Measurements from ENCODE around the gene DUSP16.

DNA sequence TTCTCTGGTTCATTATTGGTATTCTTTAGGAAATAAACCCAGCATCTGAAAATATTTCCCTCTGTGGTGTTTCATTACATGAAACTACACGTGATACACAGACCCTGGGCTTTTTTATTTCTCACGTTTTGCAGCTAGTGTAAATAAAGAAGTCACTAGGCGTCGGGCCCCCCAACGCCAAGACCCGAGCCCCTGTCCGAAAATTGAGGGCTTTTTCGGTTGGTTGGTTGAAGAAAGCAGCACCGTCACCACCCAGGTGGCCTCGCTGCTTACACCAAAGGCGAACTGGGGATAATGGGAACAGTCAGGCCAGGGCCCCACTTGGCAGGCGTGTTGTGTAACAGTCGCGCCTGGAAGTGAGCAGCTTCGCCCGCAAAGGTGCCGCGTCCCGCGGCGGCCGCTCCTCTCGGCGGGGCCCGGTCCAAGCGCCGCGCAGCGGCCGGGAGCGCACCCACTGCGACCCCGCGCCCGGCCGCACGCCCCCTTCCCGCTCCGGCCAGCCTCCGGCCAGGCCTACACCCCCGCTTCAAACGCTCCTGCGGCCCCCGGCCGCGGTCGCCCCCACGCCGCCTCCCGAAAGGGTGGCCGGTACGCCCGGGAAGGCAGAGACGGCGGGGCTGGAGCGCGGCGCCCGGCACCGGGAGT, 1.2 kb downstream of the DUSP16 start:
- TF ChIP-seq, protein P1, sequence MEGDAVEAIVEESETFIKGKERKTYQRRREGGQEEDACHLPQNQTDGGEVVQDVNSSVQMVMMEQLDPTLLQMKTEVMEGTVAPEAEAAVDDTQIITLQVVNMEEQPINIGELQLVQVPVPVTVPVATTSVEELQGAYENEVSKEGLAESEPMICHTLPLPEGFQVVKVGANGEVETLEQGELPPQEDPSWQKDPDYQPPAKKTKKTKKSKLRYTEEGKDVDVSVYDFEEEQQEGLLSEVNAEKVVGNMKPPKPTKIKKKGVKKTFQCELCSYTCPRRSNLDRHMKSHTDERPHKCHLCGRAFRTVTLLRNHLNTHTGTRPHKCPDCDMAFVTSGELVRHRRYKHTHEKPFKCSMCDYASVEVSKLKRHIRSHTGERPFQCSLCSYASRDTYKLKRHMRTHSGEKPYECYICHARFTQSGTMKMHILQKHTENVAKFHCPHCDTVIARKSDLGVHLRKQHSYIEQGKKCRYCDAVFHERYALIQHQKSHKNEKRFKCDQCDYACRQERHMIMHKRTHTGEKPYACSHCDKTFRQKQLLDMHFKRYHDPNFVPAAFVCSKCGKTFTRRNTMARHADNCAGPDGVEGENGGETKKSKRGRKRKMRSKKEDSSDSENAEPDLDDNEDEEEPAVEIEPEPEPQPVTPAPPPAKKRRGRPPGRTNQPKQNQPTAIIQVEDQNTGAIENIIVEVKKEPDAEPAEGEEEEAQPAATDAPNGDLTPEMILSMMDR (conservative IDR thresholded peaks at IDR 0.05; ENCODE audit: low read depth in 2 of 2): no peak
- TF ChIP-seq EZH2phosphoT487 (IDR thresholded peaks at IDR 0.05; ENCODE audit: unreplicated experiment): no peak

Measured in GM23338 (cell line).